PC-9 (cell line): ENCODE data around the gene TYK2. TPM values are rescaled to one million over a fixed set of nuclear protein-coding genes. Genes with fewer than 3 reads are reported as not detected.

ENCODE experiments used
- BruUV-seq: library from RNA; stranded (reverse); fragments of 400-500 nt; replicated peaks from 2 replicates; lab custom pipeline; 2021; lab: Mats Ljungman, UMichigan
- CTCF ChIA-PET: fragments of 300-600 bp; sonication (Branson Sonifier 250); formaldehyde crosslinking; loops from one replicate; lab custom pipeline; 2022; ENCODE audit warnings: antibody characterized with exemption; lab: Charles Lee
- POLR2A ChIA-PET: fragments of 300-600 bp; sonication (Branson Sonifier 250); formaldehyde crosslinking; loops from one replicate; lab custom pipeline; 2022; ENCODE audit warnings: antibody characterized with exemption; ENCODE audit not compliant: unreplicated experiment; lab: Charles Lee
- DNase-seq, 2 experiments: peaks; one replicate each; pipeline versions ENCODE4 v3.0.0 to v3.0.0-alpha.2; 2015 to 2022; ENCODE audit warnings: mixed read lengths in 1 of 2
- H2AFZ ChIP-seq: fragments of 200-600 bp; sonication (generic); 2 replicates; pipeline ENCODE4 v1.8.1; 2017; ENCODE audit warnings: antibody characterized with exemption
- H3F3A ChIP-seq: fragments of 200-600 bp; sonication (generic); 2 replicates; pipeline ENCODE4 v1.8.1; 2017; ENCODE audit warnings: antibody characterized with exemption, mild to moderate bottlenecking, low read depth; ENCODE audit not compliant: insufficient read depth
- H3K27ac ChIP-seq: fragments of 200-600 bp; sonication (generic); 2 replicates; pipeline ENCODE4 v1.6.1; 2016; ENCODE audit warnings: mixed run types
- H3K27me3 ChIP-seq: fragments of 200-600 bp; sonication (generic); 2 replicates; pipeline ENCODE4 v1.6.1; 2016; ENCODE audit warnings: low read depth, mixed run types; ENCODE audit not compliant: insufficient read depth
- H3K36me3 ChIP-seq: fragments of 200-600 bp; sonication (generic); 2 replicates; pipeline ENCODE4 v1.6.1; 2016; ENCODE audit warnings: low read depth, mixed run types
- H3K4me1 ChIP-seq: fragments of 200-600 bp; sonication (generic); replicated peaks from 2 replicates; pipeline ENCODE4 v1.6.1; 2016; ENCODE audit warnings: mixed run types; ENCODE audit not compliant: insufficient read depth
- H3K4me2 ChIP-seq: fragments of 200-600 bp; sonication (generic); 2 replicates; pipeline ENCODE4 v1.6.1; 2017; ENCODE audit warnings: mixed run types
- H3K4me3 ChIP-seq: fragments of 200-600 bp; sonication (generic); 2 replicates; pipeline ENCODE4 v1.6.1; 2016; ENCODE audit warnings: mixed run types
- H3K79me2 ChIP-seq: fragments of 200-600 bp; sonication (generic); 2 replicates; pipeline ENCODE4 v1.6.1; 2017; ENCODE audit warnings: low read depth, mixed run types
- H3K9me2 ChIP-seq: fragments of 200-600 bp; sonication (generic); 2 replicates; pipeline ENCODE4 v1.8.1; 2017; ENCODE audit warnings: mild to moderate bottlenecking; ENCODE audit not compliant: insufficient read depth
- H3K9me3 ChIP-seq: fragments of 200-600 bp; sonication (generic); 2 replicates; pipeline ENCODE4 v1.8.1; 2016; ENCODE audit warnings: low read depth; ENCODE audit not compliant: insufficient read depth
- H4K20me1 ChIP-seq: fragments of 200-600 bp; sonication (generic); 2 replicates; pipeline ENCODE4 v1.8.1; 2017; ENCODE audit not compliant: insufficient read depth
- CTCF ChIP-seq: fragments of 200-600 bp; sonication (generic); conservative IDR thresholded peaks from 2 replicates; pipeline ENCODE4 v1.6.1; 2017; ENCODE audit warnings: mixed run types, antibody characterized with exemption, mild to moderate bottlenecking, moderate library complexity
- EZH2 ChIP-seq: fragments of 200-600 bp; sonication (generic); IDR thresholded peaks from 2 replicates; pipeline ENCODE4 v1.8.0; 2017; ENCODE audit warnings: antibody characterized with exemption, low read depth
- intact Hi-C: fragments of 100-400 bp; cut with micrococcal nuclease; formaldehyde crosslinking; loops from one replicate; pipeline ENCODE4 v1.10.0; 2022; ENCODE audit not compliant: unreplicated experiment
- total RNA-seq: library from RNA; stranded (reverse); gene quantifications from 2 replicates; pipeline ENCODE4 v1.2.3, GENCODE V29; 2021

The TYK2 gene
- total RNA-seq, 1 experiment from 2014 or later = 102 TPM

DNA sequence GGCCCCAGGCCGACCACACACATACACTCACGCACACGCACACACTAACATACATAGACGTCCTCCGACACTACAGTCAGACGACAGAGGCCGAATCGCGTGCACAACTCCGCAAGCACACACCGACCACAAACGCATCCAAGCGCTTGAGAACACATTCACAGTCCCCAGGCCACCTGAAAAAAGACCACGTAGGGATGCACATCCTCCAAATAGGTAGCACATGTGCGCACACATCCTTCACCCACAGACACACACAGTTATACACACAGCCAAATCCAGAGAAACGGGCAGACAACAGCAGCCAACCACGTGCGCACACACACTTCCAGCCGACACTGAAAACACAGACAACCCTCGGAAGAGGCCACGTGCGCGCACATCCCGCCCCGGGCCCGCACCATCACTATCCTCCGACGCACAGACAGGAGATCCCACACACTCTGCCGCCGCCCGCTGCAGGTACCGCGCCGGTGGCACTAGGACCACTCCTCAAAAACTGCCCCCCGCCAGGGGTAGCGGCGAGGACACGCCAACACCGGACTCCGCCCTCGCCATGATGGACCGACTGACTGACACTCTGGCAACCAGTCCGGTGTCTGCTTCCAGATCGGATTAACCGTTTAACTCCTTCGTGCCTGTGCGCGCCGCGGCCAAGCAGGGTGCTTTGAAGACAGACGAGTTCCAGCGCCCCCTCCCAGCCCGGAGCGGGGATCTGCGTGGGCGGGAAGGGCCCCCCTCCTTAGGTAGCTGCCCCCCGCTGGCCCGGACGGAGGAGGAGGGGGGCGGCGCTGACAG is 39.5 kb upstream of the TYK2 start:
- DNase-seq = no peak
- peak; percentile 94 for TF ChIP-seq EZH2
- no peak for TF ChIP-seq CTCF
- POLR2A ChIA-PET = no interaction called here
- Histone ChIP-seq H3K4me1 (peaks cover 23% of the 10 kb centered on the region; the same call in 1 of the 2 replicates), H3K9me2 (no peaks in the 10 kb centered on the region), H3K4me3 (peak overlapping the region; percentile 53; the same call in 1 of the 2 replicates), H3K27me3 (peaks cover 61% of the 10 kb centered on the region), H3K4me2 (peak overlapping the region; percentile 76), H3F3A (peaks cover 56% of the 10 kb centered on the region), H3K36me3 (no peaks in the 10 kb centered on the region), H3K9me3 (no peaks in the 10 kb centered on the region), H4K20me1 (no peaks in the 10 kb centered on the region), H2AFZ (peak overlapping the region; percentile 58; the same call in 1 of the 2 replicates), H3K79me2 (no peaks in the 10 kb centered on the region), H3K27ac (no peak overlapping the region)
- no TSS peak for BruUV-seq
- CTCF ChIA-PET = no interaction called here
- intact Hi-C loops = loop anchor here (5.0 kb wide), 3 partner anchors 147 to 297 kb away; partner anchors contain the start of genes CDKN2D, DNM2 and KRI1

DNA sequence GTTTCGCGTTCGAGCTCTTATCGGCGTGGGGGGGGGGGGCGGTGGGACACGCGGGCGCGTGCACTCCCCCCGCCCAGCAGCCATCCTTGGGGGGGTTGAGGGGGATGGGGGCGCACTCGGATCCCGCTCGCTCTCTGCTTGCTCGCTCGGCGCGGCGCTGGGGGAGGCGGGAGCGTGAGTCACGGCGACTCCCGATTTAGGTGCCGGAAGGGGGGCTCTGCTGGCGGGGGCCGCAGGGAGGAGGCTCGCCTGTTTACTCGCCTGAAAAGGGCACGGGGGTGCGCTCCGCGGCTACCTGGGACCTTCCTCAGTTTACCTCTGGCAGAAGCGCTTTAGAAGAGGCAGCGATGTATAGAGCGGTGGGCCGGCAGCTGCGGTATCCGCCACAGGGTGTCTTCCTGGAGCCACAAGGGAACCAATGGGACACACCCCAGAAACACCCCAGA is 38.9 kb upstream of the TYK2 start:
- Histone ChIP-seq H2AFZ (no peak overlapping the region), H3K9me2 (no peaks in the 10 kb centered on the region), H3K79me2 (no peaks in the 10 kb centered on the region), H3K4me3 (peak overlapping the region; percentile 53; the same call in 1 of the 2 replicates), H3F3A (peaks cover 57% of the 10 kb centered on the region), H3K9me3 (0 out of 2 replicates have a peak, but pooled peaks cover 3% of the 10 kb centered on the region), H3K27me3 (peaks cover 57% of the 10 kb centered on the region), H3K4me2 (peak overlapping the region; percentile 76), H3K27ac (no peak overlapping the region), H4K20me1 (no peaks in the 10 kb centered on the region), H3K36me3 (no peaks in the 10 kb centered on the region), H3K4me1 (peaks cover 18% of the 10 kb centered on the region; the same call in 1 of the 2 replicates)
- intact Hi-C loops = loop anchor here (5.0 kb wide), 2 partner anchors 278 to 298 kb away; partner anchors contain the start of gene DNM2
- POLR2A ChIA-PET = no interaction called here
- no peak for DNase-seq
- TF ChIP-seq EZH2 = 0 out of 2 replicates have a peak, but pooled peaks have one; percentile 80
- TF ChIP-seq CTCF = no peak
- CTCF ChIA-PET = interaction anchor here (0.7 kb wide), 1 partner anchor 112 kb away, joined by 11 read pairs; no protein-coding TSS in a partner anchor
- BruUV-seq = no TSS peak

DNA sequence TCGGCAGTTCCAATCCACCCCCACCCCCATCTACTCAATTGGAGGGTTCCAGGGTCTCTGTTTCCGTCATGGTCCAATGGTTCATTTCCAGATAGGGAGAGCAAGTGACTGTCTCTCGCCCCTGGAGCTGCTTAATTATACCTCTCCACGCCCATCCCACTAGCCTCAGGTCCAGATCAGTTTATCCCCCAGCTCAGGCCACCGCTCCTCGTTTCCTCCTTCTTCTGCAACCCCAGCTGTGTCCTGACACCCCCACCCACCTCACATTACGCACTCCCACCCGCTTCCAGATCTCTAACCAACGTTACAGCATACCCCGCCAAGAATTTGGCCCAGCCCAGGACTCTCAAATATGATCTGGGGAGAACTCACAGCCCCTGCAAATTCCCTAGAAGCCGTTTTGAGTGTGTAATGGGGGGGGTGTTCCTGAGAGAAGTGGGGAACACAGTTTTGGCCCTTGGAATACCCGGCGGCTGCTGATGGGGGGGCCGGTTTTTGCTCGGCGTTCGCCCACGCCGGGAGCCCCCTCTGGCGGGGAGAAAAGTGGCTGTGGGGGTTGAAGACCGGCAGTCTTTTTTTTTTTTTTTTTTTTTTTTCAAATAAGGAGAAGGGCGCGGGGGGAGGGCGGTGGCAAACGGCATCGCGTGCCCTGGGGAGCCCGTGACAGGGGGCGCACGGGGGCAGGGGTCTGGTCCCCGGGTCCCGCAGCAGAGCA is 38.3 kb upstream of the TYK2 start:
- intact Hi-C loops = loop anchor here (5.0 kb wide), 2 partner anchors 279 to 299 kb away; partner anchors contain the start of gene DNM2
- Histone ChIP-seq H3K9me3 (0 out of 2 replicates have a peak, but pooled peaks cover 3% of the 10 kb centered on the region), H3K4me1 (peaks cover 13% of the 10 kb centered on the region; the same call in 1 of the 2 replicates), H3K4me3 (no peak overlapping the region), H3K36me3 (no peaks in the 10 kb centered on the region), H3K9me2 (no peaks in the 10 kb centered on the region), H4K20me1 (no peaks in the 10 kb centered on the region), H3F3A (peaks cover 53% of the 10 kb centered on the region), H3K27ac (no peak overlapping the region), H3K79me2 (no peaks in the 10 kb centered on the region), H3K27me3 (peaks cover 57% of the 10 kb centered on the region), H2AFZ (no peak overlapping the region), H3K4me2 (peak overlapping the region; percentile 34; the same call in 1 of the 2 replicates)
- CTCF ChIA-PET = interaction anchor here (0.7 to 1.1 kb wide), 3 partner anchors 9 to 113 kb away, joined by 4 to 11 read pairs (median 9); no protein-coding TSS in a partner anchor
- DNase-seq = no peak
- TF ChIP-seq CTCF (no peak), EZH2 (no peak)
- BruUV-seq = no TSS peak
- POLR2A ChIA-PET = interaction anchor here (0.5 kb wide), 1 partner anchor 192 kb away, joined by 5 read pairs; no protein-coding TSS in a partner anchor
